H1 (cell line): Measurements from ENCODE around the gene HLA-DPA1. TPM values are rescaled to one million over a fixed set of nuclear protein-coding genes. Genes with fewer than 3 reads are reported as not detected.
A peak's percentile ranks its signal among the peaks of the same experiment; 100 is the strongest.

Source experiments
- CTCF ChIA-PET: fragments of 300-600 bp; sonication (Branson Sonifier 250); formaldehyde crosslinking; loops from one replicate; lab custom pipeline; 2021; ENCODE audit not compliant: partially characterized antibody; lab: Charles Lee
- POLR2A ChIA-PET: fragments of 300-600 bp; sonication (Branson Sonifier 250); formaldehyde crosslinking; loops from one replicate; lab custom pipeline; 2021; ENCODE audit warnings: inconsistent platforms; ENCODE audit not compliant: partially characterized antibody; lab: Charles Lee
- DNase-seq, 2 experiments: peaks; one replicate each; pipeline versions ENCODE4 v3.0.0 to v3.0.0-alpha.2; 2010 to 2022; ENCODE audit warnings: low spot score in 2 of 2, low read depth in 1 of 2, mixed read lengths in 1 of 2
- FAIRE-seq: peaks from 2 replicates; lab custom pipeline; 2011; peaks lifted over from hg19 to GRCh38; lab: Jason Lieb, UNC
- H2AFZ ChIP-seq: 2 replicates; pipeline ENCODE4 v1.8.1; 2012; ENCODE audit warnings: low read length, inconsistent platforms
- H2AK5ac ChIP-seq: 2 replicates; pipeline ENCODE4 v1.6.1; 2013; ENCODE audit warnings: low read depth, low read length
- H2BK120ac ChIP-seq: replicated peaks from 2 replicates; pipeline ENCODE3; 2013; ENCODE audit warnings: low read depth, low read length, inconsistent platforms
- H2BK12ac ChIP-seq: 2 replicates; pipeline ENCODE4 v1.6.1; 2013; ENCODE audit warnings: low read depth, low read length
- H2BK15ac ChIP-seq: 2 replicates; pipeline ENCODE4 v1.6.1; 2013; ENCODE audit warnings: low read length
- H2BK20ac ChIP-seq: 2 replicates; pipeline ENCODE4 v1.6.1; 2013; ENCODE audit warnings: low read length
- H2BK5ac ChIP-seq: 2 replicates; pipeline ENCODE4 v1.6.1; 2013; ENCODE audit warnings: low read depth, low read length
- H3K14ac ChIP-seq: 2 replicates; pipeline ENCODE4 v1.6.1; 2013; ENCODE audit warnings: inconsistent platforms; ENCODE audit not compliant: insufficient read length
- H3K18ac ChIP-seq: 2 replicates; pipeline ENCODE4 v1.6.1; 2013; ENCODE audit warnings: low read length; ENCODE audit errors: extremely low read depth
- H3K23ac ChIP-seq: 2 replicates; pipeline ENCODE4 v1.6.1; 2013; ENCODE audit warnings: inconsistent platforms; ENCODE audit not compliant: insufficient read length
- H3K23me2 ChIP-seq: 2 replicates; pipeline ENCODE4 v1.6.1; 2013; ENCODE audit warnings: low read depth, low read length
- H3K27ac ChIP-seq: 2 replicates; pipeline ENCODE4 v1.6.1; 2011; ENCODE audit warnings: low read depth, low read length, inconsistent platforms
- H3K27me3 ChIP-seq, 4 experiments: replicated peaks in 1 of 4; 1 replicate in 1 of 4; 2 replicates in 3 of 4; pipeline versions ENCODE4 v1.6.1 to v1.8.1; 2011 to 2013; ENCODE audit warnings: low read length in 3 of 4, mild to moderate bottlenecking in 3 of 4, inconsistent platforms in 2 of 4, mixed read lengths in 2 of 4, moderate library complexity in 1 of 4; ENCODE audit not compliant: control insufficient read depth in 3 of 4, insufficient read depth in 3 of 4; ENCODE audit errors: extremely low read depth in 1 of 4
- H3K36me3 ChIP-seq, 4 experiments: 2 replicates each; pipeline versions ENCODE4 v1.6.1 to v1.8.1; 2011 to 2013; ENCODE audit warnings: mild to moderate bottlenecking in 4 of 4, low read length in 3 of 4, moderate library complexity in 2 of 4, control low read depth in 1 of 4, inconsistent platforms in 1 of 4; ENCODE audit not compliant: insufficient read depth in 4 of 4, control insufficient read depth in 2 of 4
- H3K4ac ChIP-seq: replicated peaks from 2 replicates; pipeline ENCODE3; 2013; ENCODE audit warnings: low read length, low read depth, mixed read lengths, inconsistent platforms; ENCODE audit not compliant: insufficient read length
- H3K4me1 ChIP-seq, 4 experiments: replicated peaks in 1 of 4; 1 replicate in 1 of 4; 2 replicates in 3 of 4; pipeline versions ENCODE4 v1.6.1 to v1.8.1; 2011 to 2013; ENCODE audit warnings: low read length in 3 of 4, inconsistent platforms in 2 of 4, mixed read lengths in 1 of 4; ENCODE audit not compliant: insufficient read depth in 4 of 4, control insufficient read depth in 3 of 4
- H3K4me2 ChIP-seq, 2 experiments: 2 replicates each; pipeline versions ENCODE4 v1.6.1 to v1.8.1; 2011 to 2013; ENCODE audit warnings: low read depth in 2 of 2, low read length in 2 of 2, control low read depth in 1 of 2, inconsistent platforms in 1 of 2, mild to moderate bottlenecking in 1 of 2; ENCODE audit not compliant: insufficient read depth in 1 of 2
- H3K4me3 ChIP-seq, 4 experiments: fragments of 200-600, 300-600 bp in 1 of 4; sonication (generic), shearing (Covaris generic), sonication (Bioruptor Twin) in 1 of 4; 2 replicates each; pipeline versions ENCODE4 v1.5.1 to v1.8.1; 2011 to 2016; ENCODE audit warnings: low read length in 4 of 4, low read depth in 3 of 4, control low read depth in 2 of 4, inconsistent platforms in 2 of 4, mild to moderate bottlenecking in 2 of 4, mixed read lengths in 1 of 4, moderate library complexity in 1 of 4; ENCODE audit not compliant: insufficient read depth in 2 of 4; ENCODE audit errors: extremely low read depth in 1 of 4
- H3K56ac ChIP-seq: replicated peaks from 2 replicates; pipeline ENCODE3; 2013; ENCODE audit warnings: low read depth, mild to moderate bottlenecking, mixed read lengths, low read length, inconsistent platforms; ENCODE audit not compliant: insufficient read length
- H3K79me1 ChIP-seq: 2 replicates; pipeline ENCODE4 v1.6.1; 2013; ENCODE audit warnings: low read depth, low read length, control low read depth
- H3K79me2 ChIP-seq, 2 experiments: 2 replicates each; pipeline versions ENCODE4 v1.6.1 to v1.8.1; 2012 to 2013; ENCODE audit warnings: low read length in 2 of 2, mild to moderate bottlenecking in 2 of 2, inconsistent platforms in 1 of 2; ENCODE audit not compliant: insufficient read depth in 2 of 2, control insufficient read depth in 1 of 2
- H3K9ac ChIP-seq, 4 experiments: replicated peaks in 1 of 4; 1 replicate in 1 of 4; 2 replicates in 3 of 4; pipeline versions ENCODE4 v1.6.1 to v1.8.1; 2011 to 2013; ENCODE audit warnings: low read depth in 3 of 4, low read length in 3 of 4, control low read depth in 2 of 4, mild to moderate bottlenecking in 2 of 4, moderate library complexity in 2 of 4, inconsistent platforms in 1 of 4; ENCODE audit errors: extremely low read depth in 1 of 4
- H3K9me3 ChIP-seq, 2 experiments: 2 replicates each; pipeline versions ENCODE4 v1.6.1 to v1.8.1; 2012 to 2013; ENCODE audit warnings: mild to moderate bottlenecking in 2 of 2, moderate library complexity in 2 of 2, control low read depth in 1 of 2, inconsistent platforms in 1 of 2, low read depth in 1 of 2, low read length in 1 of 2, mixed read lengths in 1 of 2; ENCODE audit not compliant: insufficient read depth in 2 of 2
- H4K20me1 ChIP-seq, 2 experiments: replicated peaks in 1 of 2; 2 replicates each; pipeline versions ENCODE3 to v1.8.1; 2011 to 2013; ENCODE audit warnings: inconsistent platforms in 2 of 2, low read length in 2 of 2, mild to moderate bottlenecking in 1 of 2; ENCODE audit not compliant: insufficient read depth in 2 of 2, control insufficient read depth in 1 of 2
- H4K5ac ChIP-seq: 2 replicates; pipeline ENCODE4 v1.6.1; 2013; ENCODE audit warnings: low read length, low read depth, mixed read lengths, inconsistent platforms; ENCODE audit not compliant: insufficient read length
- H4K8ac ChIP-seq: 2 replicates; pipeline ENCODE4 v1.8.0; 2013; ENCODE audit warnings: mild to moderate bottlenecking, moderate library complexity, low read length, inconsistent platforms; ENCODE audit not compliant: insufficient read depth; ENCODE audit errors: extremely low read depth
- H4K91ac ChIP-seq: replicated peaks from 2 replicates; pipeline ENCODE3; 2013; ENCODE audit warnings: low read length, mixed read lengths, inconsistent platforms; ENCODE audit not compliant: insufficient read length
- EZH2 ChIP-seq: fragments of 200-600 bp; sonication (generic); IDR thresholded peaks from 2 replicates; pipeline ENCODE4 v1.7.1; 2012; ENCODE audit warnings: low read depth, mild to moderate bottlenecking, moderate library complexity, low read length, inconsistent platforms; ENCODE audit not compliant: severe bottlenecking
- HDAC6 ChIP-seq: IDR thresholded peaks from one replicate; pipeline ENCODE4 v1.7.1; 2012; ENCODE audit warnings: low read depth, mild to moderate bottlenecking, inconsistent platforms, low read length, moderate library complexity
- JUN ChIP-seq: IDR thresholded peaks from 2 replicates; pipeline ENCODE4 v1.6.1; 2011; ENCODE audit warnings: low read depth, mild to moderate bottlenecking, improper control_type of control experiment, low read length
- RAD21 ChIP-seq, 2 experiments: IDR thresholded peaks in 1 of 2; conservative IDR thresholded peaks in 1 of 2; 2 replicates each; pipeline ENCODE4 v1.6.1; 2011; ENCODE audit warnings: low read depth in 2 of 2, low read length in 2 of 2, improper control_type of control experiment in 1 of 2, inconsistent platforms in 1 of 2, mild to moderate bottlenecking in 1 of 2, moderate library complexity in 1 of 2
- RFX5 ChIP-seq: IDR thresholded peaks from 2 replicates; pipeline ENCODE4 v1.6.1; 2011; ENCODE audit warnings: low read depth, low read length, improper control_type of control experiment, borderline replicate concordance
- RXRA ChIP-seq: IDR thresholded peaks from 2 replicates; pipeline ENCODE4 v1.6.1; 2011; ENCODE audit warnings: low read depth, mild to moderate bottlenecking, low read length, moderate library complexity; ENCODE audit not compliant: insufficient read depth
- WGBS, 2 experiments: shearing (Covaris generic) in 1 of 2; methylation state at CpG; one replicate each; pipeline versions ENCODE4 v1.1.6 to v1.1.7; 2013 to 2015; ENCODE audit warnings: low lambda C conversion rate in 2 of 2, mixed read lengths in 2 of 2, inconsistent platforms in 1 of 2, low coverage in 1 of 2, missing lambda C conversion rate in 1 of 2; ENCODE audit not compliant: insufficient replicate concordance in 2 of 2, insufficient coverage in 1 of 2, insufficient read length in 1 of 2; ENCODE audit errors: extremely low coverage in 1 of 2, missing lambda C conversion rate in 1 of 2; 5-methylcytosine and 5-hydroxymethylcytosine counted together
- polyA plus RNA-seq, 7 experiments: library from polyadenylated mRNA; depleted of rRNA in 3 of 7; stranded (reverse) in 5 of 7; unstranded in 2 of 7; fragments of >200 nt in 5 of 7; fragments of 200-250 nt in 2 of 7; gene quantifications; 1 replicate in 5 of 7; 2 replicates in 1 of 7; 4 replicates in 1 of 7; pipeline versions ENCODE4 v1.2.1 to v1.2.3, GENCODE V29; 2011 to 2013; ENCODE audit warnings: missing spikeins in 2 of 7, mixed read lengths in 2 of 7
- total RNA-seq: library from RNA; stranded (reverse); fragmentation: NEBNext Ultra II Directional; extraction: Animal tissue kit (Norgen Biotek cat#: 25700); gene quantifications from 2 replicates; pipeline ENCODE4 v1.2.1, GENCODE V29; 2021
- TF ChIP-seq, protein P1 (sequence below): IDR thresholded peaks from 2 replicates; pipeline ENCODE4 v1.6.1; 2012; ENCODE audit warnings: inconsistent platforms
- TF ChIP-seq, protein P2 (sequence below): IDR thresholded peaks from 2 replicates; pipeline ENCODE4 v1.6.1; 2011; ENCODE audit warnings: low read length, improper control_type of control experiment
- TF ChIP-seq, protein P3 (sequence below): IDR thresholded peaks from 2 replicates; pipeline ENCODE4 v1.6.1; 2012; ENCODE audit warnings: inconsistent platforms

The HLA-DPA1 gene
- total and polyA plus RNA-seq, 2 of the 8 experiments (the other 6 are each of a cell fraction or from before 2014, with no cell fraction given): 6.2 to 13.1 TPM

DNA sequence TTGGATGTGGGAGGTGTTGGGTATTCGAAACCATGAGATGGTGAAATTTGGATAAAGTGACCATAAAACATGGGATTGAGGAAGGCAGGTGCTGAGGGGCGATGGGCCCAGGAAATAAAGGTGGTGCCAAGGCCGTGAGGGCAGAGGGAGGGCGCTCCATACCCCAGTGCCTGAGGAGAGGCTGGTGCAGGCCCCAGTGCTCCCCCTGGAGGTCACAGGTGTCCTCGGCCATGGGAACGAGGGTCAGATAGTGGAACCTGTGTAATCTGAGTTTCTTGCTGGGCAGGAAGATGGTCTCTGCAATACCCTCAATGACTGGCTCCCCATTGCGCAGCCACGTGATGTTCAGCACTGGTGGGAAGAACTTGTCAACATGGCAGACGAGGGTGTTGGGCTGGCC lies 18.5 kb upstream of the HLA-DPA1 start:
- H3K27ac ChIP-seq: no peak overlapping the region
- no peak overlapping the region for H4K91ac ChIP-seq
- H3K56ac ChIP-seq: no peak overlapping the region
- no peaks in the 10 kb centered on the region for H3K9me3 ChIP-seq
- ChIA-PET POLR2A (interaction anchor here (0.6 to 1.0 kb wide), 2 partner anchors 12 to 94 kb away, joined by 3 read pairs; no protein-coding TSS in a partner anchor), CTCF (interaction anchor here (0.8 to 1.3 kb wide), 6 partner anchors 8 to 77 kb away, joined by 3 to 9 read pairs (median 4); no protein-coding TSS in a partner anchor)
- no peak overlapping the region for H2BK15ac ChIP-seq
- H3K18ac ChIP-seq: no peak overlapping the region
- no peak overlapping the region for H4K8ac ChIP-seq
- H3K27me3 ChIP-seq: no peaks in the 10 kb centered on the region
- no peak overlapping the region for H3K4me3 ChIP-seq
- no peak overlapping the region for H2BK20ac ChIP-seq
- no peak overlapping the region for H3K4ac ChIP-seq
- H3K23ac ChIP-seq: no peak overlapping the region
- no peak overlapping the region for H2BK5ac ChIP-seq
- H3K4me2 ChIP-seq: no peak overlapping the region
- H3K79me2 ChIP-seq: no peaks in the 10 kb centered on the region
- H4K20me1 ChIP-seq: no peaks in the 10 kb centered on the region
- no peak overlapping the region for H3K9ac ChIP-seq
- H2BK120ac ChIP-seq: no peak overlapping the region
- no peak overlapping the region for H3K14ac ChIP-seq
- no peak overlapping the region for H4K5ac ChIP-seq
- H3K79me1 ChIP-seq: no peaks in the 10 kb centered on the region
- H3K23me2 ChIP-seq: no peaks in the 10 kb centered on the region
- no peaks in the 10 kb centered on the region for H3K36me3 ChIP-seq
- FAIRE-seq: no peak
- no peak overlapping the region for H2AK5ac ChIP-seq
- DNase-seq: peak in 1 of 2 experiments; percentile 91
- H2AFZ ChIP-seq: no peak overlapping the region
- 38% methylated on average over 9 of the region's 9 CpGs; no CpG with 5 or more reads in 1 of the 2 experiments for WGBS, 2 experiments
- peaks cover 0 to 2% (median 0%) of the 10 kb centered on the region in 4 experiments; a peak in 1 of 7 replicates for H3K4me1 ChIP-seq
- no peak overlapping the region for H2BK12ac ChIP-seq
- TF ChIP-seq EZH2 (no peak), RXRA (no peak), JUN (no peak), HDAC6 (no peak), RFX5 (peak; percentile 50; the same call in 1 of the 2 replicates), RAD21 (IDR thresholded peaks at IDR 0.05 in 1 of 2, conservative IDR thresholded peaks at IDR 0.05 in 1 of 2; ENCODE audit: low read depth in 2 of 2, low read length in 2 of 2) (peak; percentile 74 to 79)
- TF ChIP-seq, protein P1, sequence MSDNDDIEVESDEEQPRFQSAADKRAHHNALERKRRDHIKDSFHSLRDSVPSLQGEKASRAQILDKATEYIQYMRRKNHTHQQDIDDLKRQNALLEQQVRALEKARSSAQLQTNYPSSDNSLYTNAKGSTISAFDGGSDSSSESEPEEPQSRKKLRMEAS: peak; percentile 79
- TF ChIP-seq, protein P2, sequence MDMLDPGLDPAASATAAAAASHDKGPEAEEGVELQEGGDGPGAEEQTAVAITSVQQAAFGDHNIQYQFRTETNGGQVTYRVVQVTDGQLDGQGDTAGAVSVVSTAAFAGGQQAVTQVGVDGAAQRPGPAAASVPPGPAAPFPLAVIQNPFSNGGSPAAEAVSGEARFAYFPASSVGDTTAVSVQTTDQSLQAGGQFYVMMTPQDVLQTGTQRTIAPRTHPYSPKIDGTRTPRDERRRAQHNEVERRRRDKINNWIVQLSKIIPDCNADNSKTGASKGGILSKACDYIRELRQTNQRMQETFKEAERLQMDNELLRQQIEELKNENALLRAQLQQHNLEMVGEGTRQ: 0 out of 2 replicates have a peak, but pooled peaks have one; percentile 34
- TF ChIP-seq, protein P3, sequence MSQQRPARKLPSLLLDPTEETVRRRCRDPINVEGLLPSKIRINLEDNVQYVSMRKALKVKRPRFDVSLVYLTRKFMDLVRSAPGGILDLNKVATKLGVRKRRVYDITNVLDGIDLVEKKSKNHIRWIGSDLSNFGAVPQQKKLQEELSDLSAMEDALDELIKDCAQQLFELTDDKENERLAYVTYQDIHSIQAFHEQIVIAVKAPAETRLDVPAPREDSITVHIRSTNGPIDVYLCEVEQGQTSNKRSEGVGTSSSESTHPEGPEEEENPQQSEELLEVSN: peak; percentile 85
